BJ (cell line): ENCODE data around the gene ESCO1. TPM values are rescaled to one million over a fixed set of nuclear protein-coding genes. Genes with fewer than 3 reads are reported as not detected.
"Not testable (repeated sequence)": the region's sequence is repeated elsewhere in the genome, so short reads cannot be mapped to it uniquely, and the experiment has no call there.

Source experiments
- CTCF ChIA-PET: fragments of 350-600 bp; formaldehyde crosslinking; extraction: SDS; loops from one replicate; lab custom pipeline; 2021; ENCODE audit warnings: antibody characterized with exemption, inconsistent platforms; lab: Yijun Ruan, JAX
- POLR2A ChIA-PET: fragments of 300-600 bp; sonication (Branson Sonifier 250); formaldehyde crosslinking; extraction: SDS; loops from one replicate; lab custom pipeline; 2021; ENCODE audit warnings: antibody characterized with exemption; lab: Charles Lee
- DNase-seq: peaks from one replicate; pipeline ENCODE4 v3.0.0-alpha.2; 2011; ENCODE audit warnings: low read depth
- H3K27me3 ChIP-seq: 2 replicates; pipeline ENCODE4 v1.6.0; 2011; ENCODE audit warnings: low read length; ENCODE audit not compliant: control insufficient read depth, insufficient read depth
- H3K36me3 ChIP-seq: 2 replicates; pipeline ENCODE4 v1.5.1; 2011; ENCODE audit warnings: low read length; ENCODE audit not compliant: control insufficient read depth, insufficient read depth
- H3K4me3 ChIP-seq: 2 replicates; pipeline ENCODE4 v1.5.1; 2011; ENCODE audit warnings: low read depth, mild to moderate bottlenecking, control low read depth, low read length
- polyA plus RNA-seq: library from polyadenylated mRNA; depleted of rRNA; stranded (reverse); fragments of >200 nt; gene quantifications from 2 replicates; pipeline ENCODE4 v1.2.3, GENCODE V29; 2011
- TF ChIP-seq, protein P1 (sequence below): IDR thresholded peaks from 2 replicates; pipeline ENCODE4 v1.5.1; 2011; ENCODE audit warnings: low read depth, mild to moderate bottlenecking, control low read depth, inconsistent platforms, low read length, moderate library complexity; ENCODE audit not compliant: insufficient read depth

Gene ESCO1
- polyA plus RNA-seq, 1 experiment, result 2.0 TPM

DNA sequence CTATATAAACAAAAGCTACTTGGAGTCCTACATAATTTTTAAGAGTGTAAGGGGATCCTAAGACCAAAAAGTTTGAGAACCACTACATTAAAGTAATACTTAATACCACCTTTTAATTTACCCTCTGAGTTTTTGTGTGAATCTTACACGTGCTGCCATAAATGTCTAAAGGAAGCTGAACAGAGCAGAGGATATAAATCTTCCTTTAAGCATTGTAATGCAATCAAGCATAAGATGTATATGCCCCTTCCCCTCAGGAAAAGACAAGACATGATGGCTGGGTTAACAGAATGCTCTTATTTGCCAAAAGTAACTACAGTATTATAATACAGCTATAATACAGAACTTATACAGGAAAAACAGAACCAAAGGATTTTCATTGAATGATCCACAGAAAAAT is 2.9 kb downstream of the ESCO1 start:
- Histone ChIP-seq H3K4me3 (no peak overlapping the region), H3K36me3 (no peaks in the 10 kb centered on the region), H3K27me3 (no peaks in the 10 kb centered on the region)
- CTCF ChIA-PET, result interaction anchor here (0.6 to 1.2 kb wide), 3 partner anchors 14 to 403 kb away, joined by 3 read pairs; no protein-coding TSS in a partner anchor
- DNase-seq, result no peak
- TF ChIP-seq, protein P1, sequence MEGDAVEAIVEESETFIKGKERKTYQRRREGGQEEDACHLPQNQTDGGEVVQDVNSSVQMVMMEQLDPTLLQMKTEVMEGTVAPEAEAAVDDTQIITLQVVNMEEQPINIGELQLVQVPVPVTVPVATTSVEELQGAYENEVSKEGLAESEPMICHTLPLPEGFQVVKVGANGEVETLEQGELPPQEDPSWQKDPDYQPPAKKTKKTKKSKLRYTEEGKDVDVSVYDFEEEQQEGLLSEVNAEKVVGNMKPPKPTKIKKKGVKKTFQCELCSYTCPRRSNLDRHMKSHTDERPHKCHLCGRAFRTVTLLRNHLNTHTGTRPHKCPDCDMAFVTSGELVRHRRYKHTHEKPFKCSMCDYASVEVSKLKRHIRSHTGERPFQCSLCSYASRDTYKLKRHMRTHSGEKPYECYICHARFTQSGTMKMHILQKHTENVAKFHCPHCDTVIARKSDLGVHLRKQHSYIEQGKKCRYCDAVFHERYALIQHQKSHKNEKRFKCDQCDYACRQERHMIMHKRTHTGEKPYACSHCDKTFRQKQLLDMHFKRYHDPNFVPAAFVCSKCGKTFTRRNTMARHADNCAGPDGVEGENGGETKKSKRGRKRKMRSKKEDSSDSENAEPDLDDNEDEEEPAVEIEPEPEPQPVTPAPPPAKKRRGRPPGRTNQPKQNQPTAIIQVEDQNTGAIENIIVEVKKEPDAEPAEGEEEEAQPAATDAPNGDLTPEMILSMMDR, result no peak
- POLR2A ChIA-PET, result interaction anchor here (0.6 kb wide), 1 partner anchor 1841 kb away, joined by 8 read pairs; no protein-coding TSS in a partner anchor

DNA sequence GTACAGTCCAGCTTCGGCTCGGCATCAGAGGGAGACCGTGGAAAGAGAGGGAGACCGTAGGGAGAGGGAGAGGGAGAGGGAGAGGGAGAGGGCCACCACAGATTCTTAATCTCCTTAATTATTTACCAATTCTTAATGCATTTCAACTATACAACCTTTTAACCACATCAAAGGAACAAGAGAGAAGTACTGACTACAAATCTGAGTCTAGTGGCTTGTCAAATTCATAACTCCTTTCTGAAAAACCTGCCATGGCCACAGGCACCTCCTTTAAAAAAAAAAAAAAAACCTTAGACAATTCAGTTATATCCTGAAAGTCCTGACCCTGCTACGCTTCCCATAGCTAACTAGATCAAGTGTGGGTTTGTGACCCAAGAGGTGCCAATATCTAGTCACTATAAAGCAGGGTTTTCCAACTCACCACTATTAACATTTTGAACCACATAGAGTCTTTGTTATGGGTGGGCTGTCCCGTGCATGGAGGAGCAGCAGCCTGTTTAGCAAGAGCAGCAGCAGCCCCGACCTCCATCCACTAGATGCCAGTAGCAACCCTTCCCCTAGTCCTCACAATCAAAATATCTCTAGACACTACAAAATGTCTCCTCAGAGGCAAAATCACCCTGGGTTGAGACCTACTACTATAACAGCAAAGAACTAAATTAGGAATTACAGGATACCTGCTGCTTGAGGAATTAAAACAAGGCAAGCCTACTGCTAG is 6.8 kb downstream of the ESCO1 start:
- DNase-seq, result no peak
- ChIA-PET POLR2A (no interaction called here), CTCF (interaction anchor here (0.6 kb wide), 1 partner anchor 106 kb away, joined by 5 read pairs; no protein-coding TSS in a partner anchor)

DNA sequence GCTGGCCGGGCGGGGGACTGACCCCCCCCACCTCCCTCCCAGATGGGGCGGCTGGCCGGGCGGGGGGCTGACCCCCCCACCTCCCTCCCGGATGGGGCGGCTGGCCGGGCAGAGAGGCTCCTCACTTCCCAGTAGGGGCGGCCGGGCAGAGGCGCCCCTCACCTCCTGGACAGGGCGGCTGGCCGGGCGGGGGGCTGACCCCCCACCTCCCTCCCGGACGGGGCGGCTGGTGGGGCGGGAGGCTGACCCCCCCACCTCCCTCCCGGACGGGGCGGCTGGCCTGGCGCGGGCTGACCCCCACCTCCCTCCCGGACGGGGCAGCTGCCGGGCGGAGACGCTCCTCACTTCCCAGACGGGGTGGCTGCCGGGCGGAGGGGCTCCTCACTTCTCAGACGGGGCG is 8.1 kb downstream of the ESCO1 start:
- POLR2A ChIA-PET, H3K4me3 ChIP-seq, H3K36me3 ChIP-seq, DNase-seq, H3K27me3 ChIP-seq, CTCF ChIA-PET: not testable (repeated sequence)

More for the DNA sequence above, 6.8 kb downstream of the ESCO1 start:
- TF ChIP-seq, protein P1, result no peak
- Histone ChIP-seq H3K27me3 (no peaks in the 10 kb centered on the region), H3K36me3 (no peaks in the 10 kb centered on the region), H3K4me3 (no peak overlapping the region)

DNA sequence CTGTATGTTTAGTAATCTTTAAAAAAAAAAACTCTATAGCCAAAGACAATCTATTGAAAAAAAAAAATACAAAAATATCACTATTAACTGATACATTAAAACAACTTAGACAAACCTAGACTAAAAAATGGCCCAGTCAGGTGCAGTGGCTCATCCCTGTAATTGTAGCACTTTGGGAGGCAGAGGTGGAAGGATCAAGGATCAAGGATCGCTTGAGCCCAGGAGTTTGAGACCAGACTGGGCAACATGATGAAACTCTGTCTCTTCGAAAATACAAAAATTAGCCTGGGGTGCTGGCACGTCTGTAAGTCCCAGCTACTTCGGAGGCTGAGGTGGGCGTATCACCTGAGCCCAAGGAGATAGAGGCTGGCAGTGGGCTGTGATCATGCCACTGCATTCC is 16.1 kb downstream of the ESCO1 start:
- no peak overlapping the region for H3K4me3 ChIP-seq
- no peak for DNase-seq
- POLR2A ChIA-PET, result no interaction called here
- TF ChIP-seq, protein P1, result no peak
- CTCF ChIA-PET, result no interaction called here
- no peaks in the 10 kb centered on the region for H3K27me3 ChIP-seq
- H3K36me3 ChIP-seq, result no peaks in the 10 kb centered on the region

DNA sequence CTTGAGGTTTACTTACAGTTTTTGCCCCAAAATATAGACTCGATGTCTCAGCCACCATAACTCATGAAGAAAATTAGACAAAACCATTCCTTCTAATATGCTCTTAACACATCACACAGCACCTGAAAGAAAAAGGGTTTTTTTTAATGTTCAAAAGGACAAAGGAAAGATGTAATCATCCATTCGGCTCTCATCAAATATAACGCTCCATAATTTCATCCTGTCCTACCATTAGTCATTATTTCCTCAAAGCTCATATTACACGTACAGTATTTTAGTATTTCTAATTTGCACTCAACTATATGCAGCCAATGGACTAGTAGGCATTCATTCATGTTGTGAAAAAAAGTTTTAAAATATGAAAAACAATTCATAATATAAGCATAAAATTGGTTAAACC is 24.8 kb downstream of the ESCO1 start:
- no peak for DNase-seq
- POLR2A ChIA-PET, result no interaction called here
- TF ChIP-seq, protein P1, result no peak
- Histone ChIP-seq H3K36me3 (no peaks in the 10 kb centered on the region), H3K27me3 (no peaks in the 10 kb centered on the region), H3K4me3 (no peak overlapping the region)
- CTCF ChIA-PET, result interaction anchor here (0.6 kb wide), 1 partner anchor 64 kb away, joined by 3 read pairs; no protein-coding TSS in a partner anchor
